Epithelial cell of prostate (primary cell): ENCODE measurements around the gene RARG.

Experiments
- DNase-seq: peaks from one replicate; pipeline ENCODE4 v3.0.0-alpha.2; 2011; ENCODE audit warnings: low read depth, low spot score
- H3K27ac ChIP-seq: fragments of 450-650 bp; 2 replicates; pipeline ENCODE4 v1.5.1; 2017; ENCODE audit warnings: mild to moderate bottlenecking

RARG gene

DNA sequence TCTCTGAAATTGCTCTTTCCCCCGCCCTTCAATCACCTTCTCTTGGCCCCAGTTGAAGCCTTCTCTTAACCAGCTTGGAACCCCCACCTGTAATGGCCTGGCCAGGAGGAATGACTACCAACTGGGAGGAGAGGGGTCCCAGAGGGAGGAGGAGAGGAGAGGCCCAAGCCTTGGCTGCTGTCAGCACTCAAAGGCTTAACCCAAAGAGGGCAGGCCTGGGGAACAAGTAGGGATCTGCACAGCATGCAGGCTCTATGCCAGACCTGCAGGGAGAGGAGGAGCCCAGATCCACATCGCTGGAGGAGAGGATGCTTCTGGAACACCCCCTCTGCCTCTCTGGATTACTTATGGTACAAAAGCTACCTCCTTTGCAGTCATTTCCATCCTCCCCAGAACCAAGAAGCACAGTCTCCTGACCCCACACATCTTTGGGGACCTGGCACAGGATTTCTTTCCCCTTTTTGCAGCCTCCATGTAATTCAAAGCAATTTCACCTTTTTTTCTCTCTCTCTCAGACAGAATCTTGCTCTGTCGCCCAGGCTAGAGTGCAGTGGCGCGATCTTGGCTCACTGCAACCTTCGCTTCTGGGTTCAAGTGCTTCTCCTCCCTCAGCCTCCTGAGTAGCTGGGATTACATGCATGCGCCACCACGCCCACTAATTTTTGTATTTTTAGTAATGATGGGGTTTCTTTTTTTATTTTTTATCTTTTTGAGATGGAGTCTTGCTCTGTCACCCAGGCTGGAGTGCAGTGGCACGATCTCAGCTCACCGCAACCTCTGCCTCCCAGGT is 6.2 kb downstream of the RARG start:
- H3K27ac ChIP-seq: peak overlapping the region; percentile 99
- DNase-seq: no peak

DNA sequence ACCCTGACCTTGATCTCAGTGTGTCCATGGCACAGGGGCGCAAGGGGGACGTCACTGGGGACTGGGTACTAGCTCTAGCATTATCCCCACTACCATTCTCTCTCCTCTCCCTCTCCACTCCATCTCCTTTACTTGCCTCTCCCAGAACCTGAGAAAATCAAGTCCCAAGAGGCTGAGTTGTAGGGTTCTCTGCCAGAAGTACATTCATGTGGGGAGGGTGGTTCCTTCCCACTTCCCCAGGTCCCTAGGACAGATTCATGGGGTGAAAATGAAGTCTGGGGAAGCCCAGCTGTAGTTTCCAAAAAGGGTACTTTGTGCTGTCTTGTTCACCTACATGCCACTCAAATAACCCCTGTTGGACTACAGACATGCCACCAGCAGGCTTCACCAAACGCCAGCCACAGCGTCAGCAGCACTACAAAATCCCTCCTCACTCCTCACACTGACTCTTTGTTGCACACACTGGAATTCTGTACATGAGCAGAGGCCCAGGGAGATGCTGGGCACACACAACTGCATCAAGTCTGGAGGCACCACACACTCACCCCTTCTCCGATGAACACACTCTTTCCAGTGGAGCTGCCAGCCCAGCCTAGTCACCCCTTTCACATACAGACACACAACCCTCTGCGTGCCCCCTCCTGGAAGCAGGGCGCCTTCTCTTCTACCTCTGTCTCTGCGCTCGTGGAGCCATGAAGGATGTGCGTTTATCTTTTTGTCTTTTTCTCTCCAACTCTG is 6.9 kb downstream of the RARG start:
- peak overlapping the region; percentile 99 for H3K27ac ChIP-seq
- DNase-seq: no peak

GRCh38 chr12:53224061-53224896 is 7.7 kb downstream of the RARG start:
- DNase-seq: no peak
- H3K27ac ChIP-seq: peak overlapping the region; percentile 99

DNA sequence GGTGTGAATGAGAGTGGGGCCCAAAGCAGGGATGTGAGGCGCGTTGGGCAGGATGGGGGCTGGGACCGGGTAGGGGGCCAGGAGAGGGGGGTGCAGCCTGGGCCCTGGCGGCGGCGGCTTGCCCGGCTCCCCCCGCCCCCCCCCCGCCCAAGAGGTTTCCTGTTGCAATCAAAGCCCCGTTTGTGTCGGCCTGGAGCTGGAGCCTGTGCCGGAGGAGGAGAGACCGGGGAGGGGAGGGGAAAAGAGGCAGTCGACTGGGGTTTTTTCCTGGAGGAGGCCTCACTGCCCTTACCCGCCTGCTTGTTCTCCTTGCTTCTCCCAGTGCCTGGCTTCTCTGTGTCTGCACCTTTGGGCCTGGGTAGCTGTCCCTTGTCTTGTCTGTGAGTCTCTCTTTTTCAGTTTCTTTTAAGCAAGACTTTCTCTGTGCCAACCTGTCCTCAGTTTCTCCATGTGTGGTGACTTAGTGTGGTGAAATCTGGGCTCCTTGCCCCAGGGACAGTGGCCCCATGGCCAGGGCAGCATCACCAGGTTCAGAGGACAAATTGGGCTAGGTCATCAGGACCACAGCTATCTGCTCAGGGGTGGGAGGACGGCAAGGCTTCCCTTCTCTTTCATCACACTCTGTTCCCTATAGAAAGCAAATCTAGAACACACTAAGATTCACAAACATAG is 8.5 kb downstream of the RARG start:
- peak overlapping the region; percentile 99 for H3K27ac ChIP-seq
- DNase-seq: no peak

GRCh38 chr12:53222806-53223261 is 9.2 kb downstream of the RARG start:
- DNase-seq: no peak
- peak overlapping the region; percentile 99 for H3K27ac ChIP-seq

GRCh38 chr12:53222170-53222721 is 9.8 kb downstream of the RARG start:
- H3K27ac ChIP-seq: peak overlapping the region; percentile 99
- DNase-seq: no peak

DNA sequence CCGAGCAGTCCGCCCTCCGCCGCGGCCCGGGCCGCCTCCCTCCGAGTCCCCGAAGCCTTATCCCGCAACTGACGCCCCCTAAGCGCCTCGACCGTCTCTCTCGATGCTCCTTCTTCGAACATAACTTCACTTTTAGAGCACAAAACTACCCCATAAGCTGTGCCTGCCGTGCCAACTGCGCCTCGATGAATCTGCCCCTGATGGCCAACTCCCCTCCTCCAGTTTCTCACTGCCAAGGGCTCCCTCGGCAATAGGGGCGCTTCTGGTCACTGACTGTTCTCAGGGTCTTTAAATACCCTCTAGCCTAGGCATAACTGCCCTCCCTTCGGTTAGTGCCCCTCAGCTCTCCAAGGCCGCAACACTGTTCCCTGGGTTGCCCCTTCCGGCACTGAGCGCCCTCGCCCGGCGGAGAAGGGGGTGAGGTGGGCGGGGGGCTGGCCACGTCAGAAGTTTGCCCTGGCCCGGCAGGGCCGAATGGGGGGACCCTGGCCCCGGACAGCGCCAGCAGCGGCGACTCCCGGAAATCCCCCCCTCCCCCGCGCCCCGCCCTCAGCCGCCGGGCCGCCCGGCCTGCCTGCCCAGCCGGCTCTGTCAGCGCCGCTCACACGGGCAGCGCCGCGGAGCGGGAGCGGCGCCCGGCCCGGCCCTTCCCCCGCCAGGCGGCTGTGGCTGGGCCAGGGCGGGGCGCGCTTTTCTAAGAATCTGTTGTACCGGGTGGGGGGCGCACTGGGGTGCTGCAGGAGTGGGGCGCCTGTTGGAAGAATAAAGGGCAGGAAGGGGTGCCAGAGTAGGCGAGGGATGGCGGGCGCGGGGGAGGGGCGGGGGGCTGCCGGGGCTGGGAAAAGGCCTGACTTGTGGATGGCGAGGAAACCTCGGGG is 10.6 kb downstream of the RARG start:
- DNase-seq: no peak

DNA sequence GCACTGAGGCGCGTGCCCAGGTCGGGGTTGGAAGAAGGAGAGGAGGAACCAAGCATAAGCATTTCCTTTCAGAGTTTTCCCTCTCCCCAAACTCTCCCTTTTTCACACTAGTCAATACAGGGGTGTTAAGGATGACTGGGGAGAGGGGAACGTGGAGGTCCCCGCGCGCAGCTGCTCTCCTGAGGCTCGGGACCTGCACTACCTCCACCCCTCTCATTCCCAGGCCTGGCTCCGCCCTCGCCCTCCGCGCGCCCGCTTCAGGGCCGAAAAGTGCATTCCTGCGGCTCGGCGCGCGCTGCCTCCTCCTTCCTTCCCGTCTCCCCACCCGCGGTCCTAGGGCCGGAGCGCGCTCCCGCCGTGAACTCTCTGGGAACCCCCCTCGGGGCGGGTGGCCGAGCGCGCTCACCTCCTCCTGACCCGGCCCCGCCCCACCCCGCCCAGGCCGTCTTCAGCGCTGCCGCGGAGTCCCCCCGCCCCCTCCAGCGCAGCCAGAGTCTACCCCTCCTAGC is 11.3 kb downstream of the RARG start:
- DNase-seq: no peak

More for the DNA sequence above, 10.6 kb downstream of the RARG start:
- H3K27ac ChIP-seq: peak overlapping the region; percentile 99

GRCh38 chr12:53219956-53220693 is 11.9 kb downstream of the RARG start:
- peak overlapping the region; percentile 99 for H3K27ac ChIP-seq
- no peak for DNase-seq

More for the DNA sequence above, 11.3 kb downstream of the RARG start:
- H3K27ac ChIP-seq: peak overlapping the region; percentile 99

GRCh38 chr12:53219292-53219955 is 12.6 kb downstream of the RARG start:
- peak overlapping the region; percentile 99 for H3K27ac ChIP-seq
- DNase-seq: no peak

DNA sequence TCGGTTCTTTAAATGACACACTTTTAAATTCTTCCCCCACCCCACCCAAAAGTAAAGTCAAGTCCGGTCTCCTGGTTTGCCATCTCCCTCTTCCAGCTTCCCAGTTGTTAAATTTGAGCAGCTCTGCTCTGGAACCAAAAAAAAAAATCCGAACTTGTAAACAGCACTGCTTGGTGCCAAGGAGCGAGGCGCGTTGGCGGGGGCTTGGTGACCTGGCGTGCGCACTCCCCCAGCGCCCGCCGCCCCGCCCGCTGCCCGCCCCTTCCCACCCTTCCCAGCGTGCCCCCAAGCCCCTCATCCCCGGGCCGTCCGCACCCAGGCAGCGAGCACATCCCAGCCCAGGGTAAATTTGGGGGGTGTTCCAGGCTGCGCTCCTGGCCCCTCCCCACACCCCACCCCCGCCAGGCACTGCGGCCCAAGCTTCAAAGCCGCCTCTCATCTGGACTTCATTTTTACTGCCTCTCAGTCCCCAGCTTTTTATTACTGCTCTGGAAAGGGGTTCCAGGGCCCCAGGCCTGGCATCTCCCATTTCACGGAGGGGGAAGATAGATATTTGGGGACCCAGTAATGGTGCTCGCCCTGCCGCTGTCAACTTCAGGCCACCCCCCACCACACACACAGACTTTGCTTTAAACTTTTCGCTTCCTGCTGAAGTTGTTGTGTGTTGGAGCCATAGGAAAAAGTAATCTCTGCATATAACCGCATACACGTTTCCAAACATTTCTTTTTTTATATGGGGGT is 13.3 kb downstream of the RARG start:
- H3K27ac ChIP-seq: peak overlapping the region; percentile 99
- DNase-seq: no peak

- peak overlapping the region; percentile 99 for H3K27ac ChIP-seq
- DNase-seq: no peak
Observed at GRCh38 chr12:53217931-53218307, 14.1 kb downstream of the RARG start.

- DNase-seq: no peak
- peak overlapping the region; percentile 99 for H3K27ac ChIP-seq
Observed at GRCh38 chr12:53217051-53217930, 14.7 kb downstream of the RARG start.

DNA sequence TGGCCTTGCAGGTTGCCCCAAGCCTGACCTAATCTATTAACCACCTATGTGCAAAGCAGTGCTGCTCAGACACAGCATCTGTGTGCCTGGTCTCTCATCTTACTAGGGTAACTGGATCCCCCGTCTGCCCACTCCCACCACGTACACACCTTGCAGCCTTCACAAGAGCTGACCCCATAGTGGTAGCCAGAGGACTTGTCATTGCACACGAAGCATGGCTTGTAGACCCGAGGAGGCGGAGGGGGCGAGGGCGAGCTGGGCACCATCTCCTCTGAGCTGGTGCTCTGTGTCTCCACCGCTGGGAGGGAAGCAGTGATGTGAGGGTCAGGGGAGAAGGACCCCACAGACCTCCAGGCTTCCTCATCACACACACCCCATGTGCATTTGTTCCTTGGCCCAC is 16.5 kb downstream of the RARG start:
- no peak overlapping the region for H3K27ac ChIP-seq
- no peak for DNase-seq

DNA sequence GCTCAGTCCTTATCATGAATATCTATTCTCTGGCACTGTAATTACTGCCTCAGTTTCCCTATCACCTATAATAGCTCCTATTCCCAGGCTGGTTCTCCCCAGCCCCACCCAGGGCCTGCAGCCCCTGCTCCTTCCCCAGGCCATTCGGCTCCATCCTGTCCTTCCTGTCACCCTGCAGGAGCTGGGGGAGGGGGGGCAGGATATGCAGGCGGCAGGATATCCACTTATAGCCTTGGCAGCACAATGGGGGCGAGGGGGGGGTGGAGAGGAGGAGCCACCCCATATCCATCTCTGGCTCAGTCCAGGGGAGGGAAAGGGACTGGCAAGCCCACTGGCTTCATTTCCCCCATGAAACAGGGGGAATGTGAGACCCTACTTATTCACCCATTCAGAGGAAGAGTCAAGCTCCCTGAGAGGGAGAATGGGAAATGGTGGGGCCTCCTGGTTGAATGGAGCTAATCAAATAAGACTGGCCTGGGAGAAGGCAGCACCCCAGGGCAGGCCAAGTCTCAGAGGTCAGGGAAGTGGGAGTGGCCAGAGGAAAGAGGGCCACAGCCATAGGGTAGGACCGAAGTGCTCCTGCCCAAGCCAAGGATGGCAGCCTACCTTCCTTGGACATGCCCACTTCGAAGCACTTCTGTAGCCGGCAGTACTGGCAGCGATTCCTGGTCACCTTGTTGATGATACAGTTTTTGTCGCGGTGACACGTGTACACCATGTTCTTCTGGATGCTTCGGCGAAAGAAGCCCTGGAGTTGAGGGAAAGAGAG is 17.1 kb downstream of the RARG start:
- no peak overlapping the region for H3K27ac ChIP-seq
- no peak for DNase-seq
